ENCODE data around the gene HSD3B7. TPM values are rescaled to one million over a fixed set of nuclear protein-coding genes. Genes with fewer than 3 reads are reported as not detected.

Gene HSD3B7
- total RNA-seq, 1 donor from 2014 or later, result 3.5 TPM

DNA sequence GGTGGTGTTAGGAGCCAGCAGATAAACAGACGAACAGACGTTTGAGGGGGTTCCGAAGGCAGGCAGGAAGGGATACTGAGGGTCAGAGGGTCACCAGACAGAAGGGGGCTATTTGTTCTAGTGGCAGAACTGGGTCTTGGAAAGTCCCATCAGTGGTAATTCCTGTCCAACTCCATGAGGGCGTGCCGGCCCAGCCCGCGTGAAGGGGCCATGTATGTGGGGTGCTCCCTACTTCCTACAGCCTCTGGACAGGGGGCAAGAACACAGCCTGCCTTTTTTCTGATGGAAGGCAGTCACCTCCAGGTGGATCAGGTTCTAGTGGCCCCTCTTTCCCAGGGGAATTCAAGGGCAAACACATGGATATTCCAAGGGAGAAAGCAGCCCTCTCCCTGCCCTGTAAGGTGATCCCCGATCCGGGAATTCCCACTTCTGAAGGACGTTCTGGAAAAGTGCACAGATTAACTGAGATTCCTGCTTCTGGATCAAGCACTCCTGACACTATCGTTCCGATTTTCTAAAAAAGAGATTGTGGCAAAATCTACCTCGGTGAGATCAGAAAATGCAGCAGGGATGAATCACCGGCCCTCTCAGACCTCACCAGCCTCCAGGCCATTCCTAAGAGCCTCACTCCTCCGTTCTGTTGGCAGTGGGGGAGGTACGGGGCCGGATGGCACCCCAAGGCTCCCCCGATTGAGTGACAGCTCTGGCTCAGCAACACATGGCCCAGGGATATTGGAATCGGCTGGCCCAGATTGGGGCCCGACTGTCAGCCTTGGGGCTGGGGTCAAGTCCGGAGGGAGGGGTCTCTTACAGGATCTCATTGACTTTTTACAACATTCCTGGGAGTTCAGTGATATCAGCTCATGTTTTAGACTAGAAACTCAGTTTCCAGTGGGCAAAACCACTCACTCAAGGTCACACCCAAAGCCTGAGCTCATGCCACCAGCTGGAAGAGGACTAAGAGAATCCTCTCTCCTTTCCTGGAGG is 13.0 kb downstream of the HSD3B7 start:
- Mint-ChIP-seq H3K9me3 (no peaks in the 10 kb centered on the region), H3K27ac (no peak overlapping the region), H3K4me3 (peak overlapping the region; percentile 68), H3K4me1 (peaks cover 21% of the 10 kb centered on the region), H3K36me3 (no peaks in the 10 kb centered on the region), H3K27me3 (ENCODE audit: low read depth) (peaks cover 31% of the 10 kb centered on the region)
- DNase-seq (ENCODE audit: low spot score in 2 of 2, unreplicated experiment in 2 of 2), result no peak
- TF ChIP-seq, protein P1, sequence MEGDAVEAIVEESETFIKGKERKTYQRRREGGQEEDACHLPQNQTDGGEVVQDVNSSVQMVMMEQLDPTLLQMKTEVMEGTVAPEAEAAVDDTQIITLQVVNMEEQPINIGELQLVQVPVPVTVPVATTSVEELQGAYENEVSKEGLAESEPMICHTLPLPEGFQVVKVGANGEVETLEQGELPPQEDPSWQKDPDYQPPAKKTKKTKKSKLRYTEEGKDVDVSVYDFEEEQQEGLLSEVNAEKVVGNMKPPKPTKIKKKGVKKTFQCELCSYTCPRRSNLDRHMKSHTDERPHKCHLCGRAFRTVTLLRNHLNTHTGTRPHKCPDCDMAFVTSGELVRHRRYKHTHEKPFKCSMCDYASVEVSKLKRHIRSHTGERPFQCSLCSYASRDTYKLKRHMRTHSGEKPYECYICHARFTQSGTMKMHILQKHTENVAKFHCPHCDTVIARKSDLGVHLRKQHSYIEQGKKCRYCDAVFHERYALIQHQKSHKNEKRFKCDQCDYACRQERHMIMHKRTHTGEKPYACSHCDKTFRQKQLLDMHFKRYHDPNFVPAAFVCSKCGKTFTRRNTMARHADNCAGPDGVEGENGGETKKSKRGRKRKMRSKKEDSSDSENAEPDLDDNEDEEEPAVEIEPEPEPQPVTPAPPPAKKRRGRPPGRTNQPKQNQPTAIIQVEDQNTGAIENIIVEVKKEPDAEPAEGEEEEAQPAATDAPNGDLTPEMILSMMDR (IDR thresholded peaks at IDR 0.05; ENCODE audit: unreplicated experiment), result no peak

DNA sequence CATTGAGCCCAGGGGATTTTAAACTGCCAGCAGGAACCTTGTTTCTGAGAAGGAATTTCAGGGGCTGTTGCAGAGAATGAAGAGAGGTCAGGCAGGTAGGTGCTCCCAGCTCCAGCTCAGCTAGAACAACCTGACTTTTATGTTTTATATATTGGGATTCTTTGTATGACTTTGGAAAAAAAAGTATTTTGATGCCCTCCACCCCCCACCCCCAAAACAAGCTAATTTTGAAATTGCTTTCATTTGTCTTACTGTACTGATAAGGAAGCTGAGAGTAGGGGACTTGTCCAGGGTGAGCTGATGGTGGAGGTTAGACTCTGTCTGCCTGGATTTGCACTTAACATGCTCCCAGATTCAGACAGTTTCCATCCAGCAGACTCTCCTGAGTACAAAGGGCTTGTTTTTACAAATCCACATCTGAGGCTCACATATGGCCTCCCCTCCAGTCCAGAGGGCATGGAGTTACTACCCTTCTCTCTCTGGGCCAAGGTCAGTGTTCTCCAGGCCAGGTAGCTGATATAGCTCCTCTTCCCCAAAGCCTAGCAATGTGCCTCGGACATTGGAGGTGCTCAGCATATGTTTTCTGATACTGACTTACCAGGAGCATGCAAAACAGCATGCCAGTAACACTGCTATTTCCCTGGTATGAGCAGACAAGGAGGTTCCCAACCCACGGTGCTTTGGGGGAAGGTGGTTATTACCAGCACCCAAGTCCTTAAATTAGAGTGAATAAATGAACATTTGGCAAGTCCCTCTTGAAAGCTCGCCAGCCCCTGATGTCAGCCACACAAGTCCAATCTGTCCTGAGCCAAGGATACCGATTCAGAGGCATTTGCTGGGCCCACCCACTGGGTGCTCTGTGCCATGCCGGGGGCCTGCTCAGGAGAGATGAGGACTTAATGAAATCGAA is 14.1 kb downstream of the HSD3B7 start:
- H3K36me3 Mint-ChIP-seq, result no peaks in the 10 kb centered on the region
- peaks cover 21% of the 10 kb centered on the region for H3K4me1 Mint-ChIP-seq
- no peak for DNase-seq (ENCODE audit: low spot score in 2 of 2, unreplicated experiment in 2 of 2)
- TF ChIP-seq, protein P1 (IDR thresholded peaks at IDR 0.05; ENCODE audit: unreplicated experiment), result no peak
- H3K9me3 Mint-ChIP-seq, result no peaks in the 10 kb centered on the region
- no peak overlapping the region for H3K27ac Mint-ChIP-seq
- H3K27me3 Mint-ChIP-seq (ENCODE audit: low read depth), result peaks cover 31% of the 10 kb centered on the region
- H3K4me3 Mint-ChIP-seq, result no peak overlapping the region

DNA sequence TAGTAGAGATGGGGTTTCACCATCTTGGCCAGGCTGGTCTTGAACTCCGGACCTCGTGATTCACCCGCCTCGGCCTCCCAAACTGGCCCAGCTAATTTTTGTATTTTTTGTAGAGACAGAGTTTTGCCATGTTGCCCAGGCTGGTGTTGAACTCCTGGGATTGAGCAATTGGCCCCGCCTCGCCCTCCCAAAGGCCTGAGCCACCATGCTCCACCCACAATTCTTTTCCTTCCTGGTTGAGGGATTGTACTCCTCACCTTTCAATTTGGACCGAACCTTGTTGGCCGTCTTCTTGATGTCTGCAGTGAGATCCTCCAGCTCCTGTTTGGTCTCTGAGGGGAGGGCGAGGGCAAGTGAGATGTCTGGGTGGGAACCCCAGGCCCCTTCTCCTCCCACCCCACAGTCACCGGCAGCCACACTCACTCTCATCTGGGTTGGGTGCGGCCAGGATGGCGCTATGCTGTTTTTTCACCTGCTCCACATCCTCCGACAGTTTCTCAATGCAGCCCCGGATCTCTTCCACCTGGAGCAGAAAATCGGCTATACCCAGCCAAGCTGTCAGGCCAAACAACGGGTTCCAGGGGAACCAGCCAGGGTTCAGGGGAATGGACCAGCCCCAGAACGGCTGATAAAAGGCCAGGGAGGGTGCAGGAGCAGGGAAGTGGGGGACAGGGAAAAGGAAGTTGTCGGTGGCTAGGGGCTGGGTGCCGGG is 15.8 kb downstream of the HSD3B7 start:
- TF ChIP-seq, protein P1 (IDR thresholded peaks at IDR 0.05; ENCODE audit: unreplicated experiment), result no peak
- DNase-seq (ENCODE audit: low spot score in 2 of 2, unreplicated experiment in 2 of 2), result no peak
- no peak overlapping the region for H3K4me3 Mint-ChIP-seq
- no peaks in the 10 kb centered on the region for H3K36me3 Mint-ChIP-seq
- H3K9me3 Mint-ChIP-seq, result no peaks in the 10 kb centered on the region
- H3K4me1 Mint-ChIP-seq, result peaks cover 21% of the 10 kb centered on the region
- no peak overlapping the region for H3K27ac Mint-ChIP-seq
- H3K27me3 Mint-ChIP-seq (ENCODE audit: low read depth), result peaks cover 30% of the 10 kb centered on the region

DNA sequence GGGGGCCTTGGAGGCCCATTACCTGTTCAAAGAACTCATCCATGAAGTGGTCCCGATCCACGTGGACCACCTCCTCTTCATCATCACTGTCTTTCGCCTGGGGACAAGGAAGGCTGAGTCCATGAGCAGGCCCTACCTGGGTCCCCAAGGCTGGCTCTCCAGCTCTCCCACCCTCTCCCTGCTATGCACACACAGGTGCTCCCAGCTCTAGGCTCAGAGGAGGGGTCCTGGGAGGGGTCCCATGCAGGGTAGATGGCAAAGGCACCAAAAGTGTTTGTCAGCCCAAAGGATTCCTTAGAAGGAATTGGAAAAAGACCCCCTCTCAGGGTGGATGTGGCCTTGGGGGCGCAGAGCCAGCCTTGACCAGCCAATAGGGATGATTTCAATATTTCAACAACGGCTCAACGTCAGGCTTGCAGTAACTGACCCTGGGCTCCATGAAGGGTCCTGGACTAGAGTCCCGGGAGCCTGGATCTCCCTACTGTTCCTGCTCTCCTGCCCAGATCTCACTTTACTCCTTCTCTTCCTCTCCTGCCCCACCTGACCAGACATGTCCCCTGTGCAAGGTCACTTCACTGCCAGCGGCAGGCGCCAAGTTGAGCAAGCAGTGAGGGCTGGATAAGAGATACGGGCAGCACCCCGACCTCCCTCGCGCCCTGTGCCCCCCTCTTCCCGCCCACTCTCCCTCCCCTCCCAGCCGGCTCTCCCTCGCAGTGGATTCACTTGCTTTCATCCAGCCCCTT is 16.7 kb downstream of the HSD3B7 start:
- TF ChIP-seq, protein P1 (IDR thresholded peaks at IDR 0.05; ENCODE audit: unreplicated experiment), result no peak
- DNase-seq (ENCODE audit: low spot score in 2 of 2, unreplicated experiment in 2 of 2), result no peak
- Mint-ChIP-seq H3K27ac (no peak overlapping the region), H3K27me3 (ENCODE audit: low read depth) (peaks cover 30% of the 10 kb centered on the region), H3K4me3 (no peak overlapping the region), H3K9me3 (no peaks in the 10 kb centered on the region), H3K36me3 (no peaks in the 10 kb centered on the region), H3K4me1 (peaks cover 16% of the 10 kb centered on the region)

Data from mesothelial cell of epicardium (in vitro differentiated cells).